ENCODE measurements around the gene GNG3. TPM values are rescaled to one million over a fixed set of nuclear protein-coding genes. Genes with fewer than 3 reads are reported as not detected.

GNG3 gene
- under 1 TPM in 1 of 4 donors, not detected in 3; 0.88 TPM for total RNA-seq

- TF ChIP-seq CTCF (IDR thresholded peaks at IDR 0.05; ENCODE audit: low read depth), result no peak
These were observed at the start of gene GNG3, which contains the start of gene BSCL2 for GRCh38 chr11:62707277-62707861. Gene GNG3 (plus strand): TSS chr11:62707676. CDS start chr11:62708296, 620 bp downstream. Gene BSCL2 (minus strand): TSS chr11:62707424. CDS start chr11:62707195, 229 bp downstream.

GRCh38 chr11:62664405-62665074 lies 42.9 kb upstream of the GNG3 start:
- TF ChIP-seq CTCF (IDR thresholded peaks at IDR 0.05; ENCODE audit: low read depth), result no peak

- TF ChIP-seq CTCF (IDR thresholded peaks at IDR 0.05; ENCODE audit: low read depth), result no peak
These were observed 42.3 kb upstream of the GNG3 start, which contains the start of the genes C11orf98 and CSKMT for GRCh38 chr11:62665075-62665598. Gene C11orf98 (minus strand): TSS chr11:62665210. CDS start chr11:62665169, 41 bp downstream. Gene CSKMT (plus strand): TSS chr11:62665312. CDS start chr11:62665880, 568 bp downstream.

- no peak for TF ChIP-seq CTCF (IDR thresholded peaks at IDR 0.05; ENCODE audit: low read depth)
These were observed 41.7 kb upstream of the GNG3 start for GRCh38 chr11:62665599-62666258.

GRCh38 chr11:62666259-62666926 lies 41.1 kb upstream of the GNG3 start:
- no peak for TF ChIP-seq CTCF (IDR thresholded peaks at IDR 0.05; ENCODE audit: low read depth)

- TF ChIP-seq CTCF (IDR thresholded peaks at IDR 0.05; ENCODE audit: low read depth), result no peak
These were observed 40.0 kb upstream of the GNG3 start for GRCh38 chr11:62667460-62667859.

Measured in subcutaneous adipose tissue (tissue), 4 donors.